Thyroid gland (tissue), 4 donors: ENCODE measurements around the gene LSM7.

ENCODE experiments used
- POLR2A ChIP-seq, 2 donors: fragments of 450-650 bp; IDR thresholded peaks; one replicate each; pipeline ENCODE4 v1.6.1; 2017; ENCODE audit warnings: antibody characterized with exemption in 2 of 2, mild to moderate bottlenecking in 2 of 2, moderate library complexity in 1 of 2
- TF ChIP-seq, protein P1 (sequence below), 6 experiments: fragments of 200-600 bp in 3 of 6; fragments of 450-650 bp in 3 of 6; sonication (generic) in 3 of 6; IDR thresholded peaks; one replicate each; pipeline ENCODE4 v1.5.1; 2016 to 2019; ENCODE audit warnings: antibody characterized with exemption in 6 of 6, mild to moderate bottlenecking in 2 of 6, inconsistent platforms in 1 of 6, moderate library complexity in 1 of 6

- TF ChIP-seq, protein P1, sequence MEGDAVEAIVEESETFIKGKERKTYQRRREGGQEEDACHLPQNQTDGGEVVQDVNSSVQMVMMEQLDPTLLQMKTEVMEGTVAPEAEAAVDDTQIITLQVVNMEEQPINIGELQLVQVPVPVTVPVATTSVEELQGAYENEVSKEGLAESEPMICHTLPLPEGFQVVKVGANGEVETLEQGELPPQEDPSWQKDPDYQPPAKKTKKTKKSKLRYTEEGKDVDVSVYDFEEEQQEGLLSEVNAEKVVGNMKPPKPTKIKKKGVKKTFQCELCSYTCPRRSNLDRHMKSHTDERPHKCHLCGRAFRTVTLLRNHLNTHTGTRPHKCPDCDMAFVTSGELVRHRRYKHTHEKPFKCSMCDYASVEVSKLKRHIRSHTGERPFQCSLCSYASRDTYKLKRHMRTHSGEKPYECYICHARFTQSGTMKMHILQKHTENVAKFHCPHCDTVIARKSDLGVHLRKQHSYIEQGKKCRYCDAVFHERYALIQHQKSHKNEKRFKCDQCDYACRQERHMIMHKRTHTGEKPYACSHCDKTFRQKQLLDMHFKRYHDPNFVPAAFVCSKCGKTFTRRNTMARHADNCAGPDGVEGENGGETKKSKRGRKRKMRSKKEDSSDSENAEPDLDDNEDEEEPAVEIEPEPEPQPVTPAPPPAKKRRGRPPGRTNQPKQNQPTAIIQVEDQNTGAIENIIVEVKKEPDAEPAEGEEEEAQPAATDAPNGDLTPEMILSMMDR (IDR thresholded peaks at IDR 0.05): no peak
- TF ChIP-seq POLR2A (IDR thresholded peaks at IDR 0.05): no peak
These were observed 27.8 kb upstream of the LSM7 start for GRCh38 chr19:2356036-2356646.
